GM19467 (cell line): ENCODE data around the gene AFDN.

ENCODE experiments used
- ATAC-seq: cut with Tn5 transposase; IDR thresholded peaks from one replicate; pipeline ENCODE4 v1.9.1; 2021; ENCODE audit warnings: mild to moderate bottlenecking, moderate library complexity; ENCODE audit not compliant: unreplicated experiment

The AFDN gene

GRCh38 chr6:167838207-167838748 is 11.6 kb downstream of the AFDN start:
- no peak for ATAC-seq

GRCh38 chr6:167839343-167839742 is 12.6 kb downstream of the AFDN start:
- no peak for ATAC-seq

- ATAC-seq, result no peak
These were observed 13.0 kb downstream of the AFDN start for GRCh38 chr6:167839755-167840154.

GRCh38 chr6:167840160-167840525 is 13.4 kb downstream of the AFDN start:
- ATAC-seq, result no peak

- ATAC-seq, result no peak
These were observed 13.9 kb downstream of the AFDN start for GRCh38 chr6:167840526-167841179.

- no peak for ATAC-seq
These were observed 15.3 kb downstream of the AFDN start for GRCh38 chr6:167841981-167842380.

- ATAC-seq, result no peak
These were observed 15.7 kb downstream of the AFDN start for GRCh38 chr6:167842457-167842856.

- no peak for ATAC-seq
These were observed 16.3 kb downstream of the AFDN start for GRCh38 chr6:167843023-167843422.

- no peak for ATAC-seq
These were observed 19.1 kb downstream of the AFDN start for GRCh38 chr6:167845856-167846255.

- ATAC-seq, result no peak
These were observed 20.4 kb downstream of the AFDN start for GRCh38 chr6:167846997-167847606.

GRCh38 chr6:167847936-167848335 is 21.2 kb downstream of the AFDN start:
- ATAC-seq, result no peak

- ATAC-seq, result no peak
These were observed 22.1 kb downstream of the AFDN start for GRCh38 chr6:167848783-167849182.

- ATAC-seq, result no peak
These were observed 23.2 kb downstream of the AFDN start for GRCh38 chr6:167849846-167850459.

GRCh38 chr6:167850782-167851181 is 24.1 kb downstream of the AFDN start:
- ATAC-seq, result no peak

GRCh38 chr6:167851370-167851952 is 24.8 kb downstream of the AFDN start:
- ATAC-seq, result no peak

- no peak for ATAC-seq
These were observed 29.2 kb downstream of the AFDN start for GRCh38 chr6:167855825-167856425.

- ATAC-seq, result no peak
These were observed 29.8 kb downstream of the AFDN start for GRCh38 chr6:167856474-167856873.

- no peak for ATAC-seq
These were observed 30.4 kb downstream of the AFDN start for GRCh38 chr6:167856999-167857660.

- ATAC-seq, result no peak
These were observed 31.4 kb downstream of the AFDN start for GRCh38 chr6:167858086-167858591.

GRCh38 chr6:167858842-167859664 is 32.3 kb downstream of the AFDN start:
- no peak for ATAC-seq
